PC-3 (cell line): ENCODE measurements around the gene SYCP2L.

Experiments
- CTCF ChIP-seq: fragments of 300-600 bp; sonication (generic); conservative IDR thresholded peaks from 2 replicates; pipeline ENCODE4 v1.5.1; 2017; ENCODE audit warnings: antibody characterized with exemption, low read depth, mild to moderate bottlenecking, low read length
- EZH2 ChIP-seq: fragments of 300-600 bp; sonication (generic); IDR thresholded peaks from one replicate; pipeline ENCODE4 v1.6.1; 2017; ENCODE audit warnings: antibody characterized with exemption, mild to moderate bottlenecking, low read length; ENCODE audit not compliant: unreplicated experiment

- TF ChIP-seq CTCF = no peak
- no peak for TF ChIP-seq EZH2
Observed at GRCh38 chr6:11002176-11002575, 115.3 kb downstream of the SYCP2L start.
